Measurements from ENCODE around the gene PARD3B.

GRCh38 chr2:205568620-205569019 lies 1023.3 kb downstream of the PARD3B start:
- no peak for TF ChIP-seq YY1 (IDR thresholded peaks at IDR 0.05; ENCODE audit: insufficient read depth, insufficient read length)
- no peak for TF ChIP-seq ZNF274 (IDR thresholded peaks at IDR 0.05; ENCODE audit: low read depth, low read length)

All from NT2/D1 (cell line).